Stomach (tissue), 9 donors: ENCODE results near the gene ACTL8. TPM values are rescaled to one million over a fixed set of nuclear protein-coding genes. Genes with fewer than 3 reads are reported as not detected.

Source experiments
- DNase-seq, 2 donors: peaks; one replicate each; pipeline versions ENCODE4 v3.0.0 to v3.0.0-alpha.2; 2013 to 2019
- H3K27ac ChIP-seq, 5 donors: fragments of 200-600 bp in 4 of 5; sonication (generic) in 4 of 5; one replicate each; pipeline ENCODE4 v1.5.1; 2013 to 2019; ENCODE audit warnings: mild to moderate bottlenecking in 1 of 5, moderate library complexity in 1 of 5
- H3K27me3 ChIP-seq, 3 donors: fragments of 200-600 bp; sonication (generic); one replicate each; pipeline ENCODE4 v1.5.1; 2017 to 2019; ENCODE audit warnings: mixed run types in 1 of 3
- H3K36me3 ChIP-seq, 4 donors: fragments of 200-600 bp; sonication (generic); 1 replicate in 3 of 4; 2 replicates in 1 of 4; pipeline ENCODE4 v1.5.1; 2016 to 2019
- H3K4me1 ChIP-seq, 4 donors: fragments of 200-600 bp; sonication (generic); one replicate each; pipeline ENCODE4 v1.5.1; 2016 to 2019
- H3K4me3 ChIP-seq, 4 donors: fragments of 200-600 bp; sonication (generic) in 3 of 4; one replicate each; pipeline ENCODE4 v1.5.1; 2016 to 2019; ENCODE audit warnings: mild to moderate bottlenecking in 1 of 4
- H3K9me3 ChIP-seq, 4 donors: fragments of 200-600 bp; sonication (generic); one replicate each; pipeline ENCODE4 v1.5.1; 2016 to 2019
- CTCF ChIP-seq, 7 experiments: fragments of 450-650 bp in 4 of 7; fragments of 200-600 bp in 3 of 7; sonication (generic) in 3 of 7; IDR thresholded peaks; one replicate each; pipeline ENCODE4 v1.5.1; 2016 to 2019; ENCODE audit warnings: antibody characterized with exemption in 7 of 7, control low read depth in 2 of 7, mild to moderate bottlenecking in 1 of 7
- EP300 ChIP-seq: sonication (generic); formaldehyde crosslinking; IDR thresholded peaks from one replicate; pipeline ENCODE4 v1.6.1; 2017; ENCODE audit warnings: antibody characterized with exemption
- POLR2A ChIP-seq, 4 donors: fragments of 450-650 bp; IDR thresholded peaks; one replicate each; pipeline ENCODE4 v1.6.1; 2016; ENCODE audit warnings: antibody characterized with exemption in 4 of 4, control low read depth in 2 of 4, mild to moderate bottlenecking in 1 of 4, moderate library complexity in 1 of 4
- POLR2AphosphoS5 ChIP-seq, 3 donors: sonication (generic); formaldehyde crosslinking; IDR thresholded peaks; one replicate each; pipeline ENCODE4 v1.6.1; 2016; ENCODE audit warnings: antibody characterized with exemption in 3 of 3
- WGBS, 5 donors: extraction: QIAGEN DNeasy Blood & Tissue Kit in 3 of 5; methylation state at CpG; one replicate each; pipeline versions ENCODE4 v1.1.5 to v1.1.7; 2013 to 2018; 5-methylcytosine and 5-hydroxymethylcytosine counted together
- intact Hi-C: fragments of 100-400 bp; cut with DNase I; formaldehyde crosslinking; loops from one replicate; pipeline ENCODE4 v1.15.1; 2023; ENCODE audit warnings: low total_unique reads
- polyA plus RNA-seq, 3 donors: library from polyadenylated mRNA; stranded (reverse); fragments of 200-250 nt; gene quantifications; one replicate each; pipeline ENCODE4 v1.2.3, GENCODE V29; 2013
- total RNA-seq, 5 donors: library from RNA; depleted of rRNA; stranded (reverse); fragments of >200 nt; gene quantifications; one replicate each; pipeline versions ENCODE4 v1.1.0 to v1.2.3, GENCODE V29; 2014 to 2016
- donor health status: healthy with polysubstance abuse.
- donor health status: Bipolar disorder and iron deficiency.
- donor health status: healthy.

ACTL8 gene
- total and polyA plus RNA-seq, 8 donors: not detected

GRCh38 chr1:17870679-17871078, 115.5 kb downstream of the ACTL8 start:
- no peak overlapping the region for H3K27ac ChIP-seq

GRCh38 chr1:17873007-17873675, 118.0 kb downstream of the ACTL8 start:
- intact Hi-C loops: no loop called here
- WGBS, 5 donors: 70 to 82% (median 74%) methylated on average over 6 to 8 of the region's 8 CpGs
- Histone ChIP-seq H3K27ac (no peak overlapping the region), H3K9me3 (no peaks in the 10 kb centered on the region), H3K27me3 (no peaks in the 10 kb centered on the region), H3K36me3 (no peaks in the 10 kb centered on the region), H3K4me3 (no peak overlapping the region), H3K4me1 (peaks cover 0 to 12% (median 5%) of the 10 kb centered on the region in 4 donors)
- no peak for TF ChIP-seq EP300
- TF ChIP-seq POLR2A (IDR thresholded peaks at IDR 0.05): no peak
- no peak for TF ChIP-seq POLR2AphosphoS5 (IDR thresholded peaks at IDR 0.05)
- TF ChIP-seq CTCF (IDR thresholded peaks at IDR 0.05): no peak
- no peak for DNase-seq

More at GRCh38 chr1:17870679-17871078, 115.5 kb downstream of the ACTL8 start:
- WGBS, 5 donors: 81 to 95% (median 92%) methylated on average over 1 of the region's 1 CpG
- no peaks in the 10 kb centered on the region for H3K36me3 ChIP-seq
- H3K9me3 ChIP-seq: no peaks in the 10 kb centered on the region
- H3K27me3 ChIP-seq: no peaks in the 10 kb centered on the region
- H3K4me3 ChIP-seq: no peak overlapping the region
- intact Hi-C loops: no loop called here
- TF ChIP-seq POLR2AphosphoS5 (IDR thresholded peaks at IDR 0.05) (no peak), EP300 (no peak), POLR2A (IDR thresholded peaks at IDR 0.05) (no peak), CTCF (IDR thresholded peaks at IDR 0.05) (no peak)
- DNase-seq: no peak
- peaks cover 0 to 12% (median 5%) of the 10 kb centered on the region in 4 donors for H3K4me1 ChIP-seq

GRCh38 chr1:17874231-17874630, 119.1 kb downstream of the ACTL8 start:
- WGBS, 5 donors: 58 to 79% (median 68%) methylated on average over 1 of the region's 1 CpG
- intact Hi-C loops: no loop called here
- no peaks in the 10 kb centered on the region for H3K27me3 ChIP-seq
- TF ChIP-seq EP300 (no peak), POLR2AphosphoS5 (IDR thresholded peaks at IDR 0.05) (no peak), POLR2A (IDR thresholded peaks at IDR 0.05) (no peak), CTCF (IDR thresholded peaks at IDR 0.05) (no peak)
- no peak overlapping the region for H3K27ac ChIP-seq
- no peaks in the 10 kb centered on the region for H3K9me3 ChIP-seq
- H3K4me3 ChIP-seq: no peak overlapping the region
- no peak for DNase-seq
- no peaks in the 10 kb centered on the region for H3K36me3 ChIP-seq
- peaks cover 0 to 12% (median 5%) of the 10 kb centered on the region in 4 donors for H3K4me1 ChIP-seq

GRCh38 chr1:17874710-17875109, 119.6 kb downstream of the ACTL8 start:
- intact Hi-C loops: no loop called here
- DNase-seq: peak in 1 of 2 donors; percentile 42
- TF ChIP-seq CTCF (IDR thresholded peaks at IDR 0.05): no peak
- 7 to 23% (median 17%) methylated on average over 5 of the region's 5 CpGs for WGBS, 5 donors
- H3K4me3 ChIP-seq: no peak overlapping the region
- peaks cover 0 to 12% (median 5%) of the 10 kb centered on the region in 4 donors for H3K4me1 ChIP-seq
- no peaks in the 10 kb centered on the region for H3K36me3 ChIP-seq
- H3K27me3 ChIP-seq: no peaks in the 10 kb centered on the region
- H3K27ac ChIP-seq: peak overlapping the region in 1 of 5 donors; percentile 27
- H3K9me3 ChIP-seq: no peaks in the 10 kb centered on the region
